Fibroblast of lung (primary cell): ENCODE data around the gene NPFFR1.

Experiments used
- CTCF ChIP-seq, 2 donors: IDR thresholded peaks in 1 of 2; conservative IDR thresholded peaks in 1 of 2; 1 replicate in 1 of 2; 2 replicates in 1 of 2; pipeline ENCODE4 v1.5.1; 2011 to 2012; ENCODE audit warnings: low read length in 2 of 2, control low read depth in 1 of 2, inconsistent platforms in 1 of 2, low read depth in 1 of 2, mild to moderate bottlenecking in 1 of 2
- EZH2 ChIP-seq: IDR thresholded peaks from 2 replicates; pipeline ENCODE4 v1.5.1; 2012; ENCODE audit warnings: low read length, control low read depth, mild to moderate bottlenecking; ENCODE audit errors: missing control alignments

- TF ChIP-seq CTCF (conservative IDR thresholded peaks at IDR 0.05 in 1 of 2, IDR thresholded peaks at IDR 0.05 in 1 of 2; ENCODE audit: low read depth in 1 of 2, low read length in 2 of 2) = no peak
- TF ChIP-seq EZH2 = no peak
Observed at GRCh38 chr10:70293169-70293843, 9.5 kb upstream of the NPFFR1 start.
